BLaER1 treated with 17β-estradiol and CSF1 and Interleukin-3, amounts not matched to agents 10 nM and 100 nM (cell line): Measurements from ENCODE around the gene NDUFV2.
A peak's percentile ranks its signal among the peaks of the same experiment; 100 is the strongest.

Source experiments
- H3K27ac ChIP-seq, 11 experiments: shearing (Covaris generic); formaldehyde crosslinking; 2 replicates each; pipeline ENCODE4 v1.8.1; 2022
- H3K27me3 ChIP-seq, 11 experiments: shearing (Covaris generic); formaldehyde crosslinking; 2 replicates each; pipeline ENCODE4 v1.8.1; 2022
- H3K36me3 ChIP-seq, 11 experiments: shearing (Covaris generic); formaldehyde crosslinking; 2 replicates each; pipeline ENCODE4 v1.8.1; 2022
- H3K4me1 ChIP-seq, 10 experiments: shearing (Covaris generic); formaldehyde crosslinking; 2 replicates each; pipeline ENCODE4 v1.8.1; 2022
- H3K4me2 ChIP-seq, 11 experiments: shearing (Covaris generic); formaldehyde crosslinking; 2 replicates each; pipeline ENCODE4 v1.8.1; 2022
- H3K4me3 ChIP-seq, 10 experiments: shearing (Covaris generic); formaldehyde crosslinking; 2 replicates each; pipeline ENCODE4 v1.8.1; 2022
- H3K9ac ChIP-seq, 11 experiments: shearing (Covaris generic); formaldehyde crosslinking; 2 replicates each; pipeline ENCODE4 v1.8.1; 2022
- H3K9me3 ChIP-seq, 11 experiments: shearing (Covaris generic); formaldehyde crosslinking; replicated peaks in 1 of 11; 2 replicates each; pipeline ENCODE4 v1.8.1; 2022
- H4K20me1 ChIP-seq, 11 experiments: shearing (Covaris generic); formaldehyde crosslinking; 2 replicates each; pipeline ENCODE4 v1.8.1; 2022
- Cebpa-rat ChIP-seq, 11 experiments: shearing (Covaris generic); IDR thresholded peaks; 2 replicates each; pipeline ENCODE4 v1.8.1; 2022

The NDUFV2 gene

GRCh38 chr18:9175115-9175514 is 72.6 kb downstream of the NDUFV2 start:
- Histone ChIP-seq H3K27me3 (no peaks in the 10 kb centered on the region), H3K36me3 (peaks cover 18 to 61% (median 30%) of the 10 kb centered on the region in 11 experiments; a peak in 19 of 22 replicates), H3K4me3 (no peak overlapping the region), H3K9me3 (peaks cover 10 to 43% (median 35%) of the 10 kb centered on the region in 11 experiments; a peak in 20 of 22 replicates), H3K4me2 (peak overlapping the region in 5 of 11 experiments; percentile 71 to 89 (median 85); a peak in 8 of 22 replicates), H4K20me1 (peaks cover 0 to 99% (median 16%) of the 10 kb centered on the region in 11 experiments; a peak in 10 of 22 replicates), H3K9ac (no peak overlapping the region), H3K4me1 (peaks cover 10 to 43% (median 15%) of the 10 kb centered on the region in 10 experiments), H3K27ac (peak overlapping the region in 7 of 11 experiments; percentile 52 to 67 (median 64); a peak in 7 of 22 replicates)
- no peak for TF ChIP-seq Cebpa-rat (IDR thresholded peaks at IDR 0.05)

GRCh38 chr18:9177031-9177430 is 74.5 kb downstream of the NDUFV2 start:
- peaks cover 10 to 38% (median 15%) of the 10 kb centered on the region in 10 experiments for H3K4me1 ChIP-seq
- H3K27ac ChIP-seq = no peak overlapping the region
- H3K27me3 ChIP-seq = no peaks in the 10 kb centered on the region
- H3K9ac ChIP-seq = no peak overlapping the region
- peaks cover 15 to 65% (median 27%) of the 10 kb centered on the region in 11 experiments; a peak in 19 of 22 replicates for H3K36me3 ChIP-seq
- H3K4me3 ChIP-seq = no peak overlapping the region
- no peak overlapping the region for H3K4me2 ChIP-seq
- peaks cover 0 to 99% (median 16%) of the 10 kb centered on the region in 11 experiments; a peak in 10 of 22 replicates for H4K20me1 ChIP-seq
- no peak for TF ChIP-seq Cebpa-rat (IDR thresholded peaks at IDR 0.05)
- peaks cover 6 to 30% (median 19%) of the 10 kb centered on the region in 11 experiments; a peak in 18 of 22 replicates for H3K9me3 ChIP-seq

GRCh38 chr18:9177466-9177865 is 75.0 kb downstream of the NDUFV2 start:
- Histone ChIP-seq H3K36me3 (peaks cover 20 to 69% (median 31%) of the 10 kb centered on the region in 11 experiments; a peak in 21 of 22 replicates), H3K27me3 (no peaks in the 10 kb centered on the region), H3K27ac (no peak overlapping the region), H3K9ac (no peak overlapping the region), H3K4me1 (peaks cover 10 to 34% (median 15%) of the 10 kb centered on the region in 10 experiments), H4K20me1 (peaks cover 0 to 99% (median 16%) of the 10 kb centered on the region in 11 experiments; a peak in 10 of 22 replicates), H3K4me2 (no peak overlapping the region), H3K9me3 (peaks cover 7 to 32% (median 19%) of the 10 kb centered on the region in 11 experiments; a peak in 15 of 22 replicates), H3K4me3 (no peak overlapping the region)
- no peak for TF ChIP-seq Cebpa-rat (IDR thresholded peaks at IDR 0.05)

GRCh38 chr18:9178557-9178956 is 76.1 kb downstream of the NDUFV2 start:
- H3K4me1 ChIP-seq = peaks cover 10 to 28% (median 15%) of the 10 kb centered on the region in 10 experiments
- TF ChIP-seq Cebpa-rat (IDR thresholded peaks at IDR 0.05) = no peak
- no peak overlapping the region for H3K4me3 ChIP-seq
- H3K36me3 ChIP-seq = peaks cover 30 to 80% (median 42%) of the 10 kb centered on the region in 11 experiments; a peak in 21 of 22 replicates
- H3K9ac ChIP-seq = no peak overlapping the region
- peaks cover 0 to 100% (median 16%) of the 10 kb centered on the region in 11 experiments; a peak in 10 of 22 replicates for H4K20me1 ChIP-seq
- H3K27ac ChIP-seq = no peak overlapping the region
- H3K27me3 ChIP-seq = no peaks in the 10 kb centered on the region
- peaks cover 10 to 34% (median 27%) of the 10 kb centered on the region in 11 experiments; a peak in 20 of 22 replicates for H3K9me3 ChIP-seq
- no peak overlapping the region for H3K4me2 ChIP-seq

- H3K4me2 ChIP-seq = no peak overlapping the region
- TF ChIP-seq Cebpa-rat (IDR thresholded peaks at IDR 0.05) = no peak
- no peaks in the 10 kb centered on the region for H3K27me3 ChIP-seq
- peaks cover 0 to 29% (median 17%) of the 10 kb centered on the region in 11 experiments; a peak in 18 of 22 replicates for H3K9me3 ChIP-seq
- H3K27ac ChIP-seq = no peak overlapping the region
- peaks cover 10 to 28% (median 20%) of the 10 kb centered on the region in 10 experiments for H3K4me1 ChIP-seq
- H3K36me3 ChIP-seq = peaks cover 29 to 86% (median 44%) of the 10 kb centered on the region in 11 experiments
- no peak overlapping the region for H3K4me3 ChIP-seq
- no peak overlapping the region for H3K9ac ChIP-seq
- H4K20me1 ChIP-seq = peaks cover 0 to 99% (median 7%) of the 10 kb centered on the region in 11 experiments; a peak in 10 of 22 replicates
Observed at GRCh38 chr18:9181275-9181674, 78.8 kb downstream of the NDUFV2 start.

- Histone ChIP-seq H3K4me3 (no peak overlapping the region), H3K4me2 (no peak overlapping the region), H3K9ac (no peak overlapping the region), H3K27ac (no peak overlapping the region), H3K4me1 (peaks cover 10 to 22% (median 19%) of the 10 kb centered on the region in 10 experiments), H3K27me3 (no peaks in the 10 kb centered on the region), H3K9me3 (peaks cover 0 to 29% (median 13%) of the 10 kb centered on the region in 11 experiments; a peak in 17 of 22 replicates), H4K20me1 (peaks cover 0 to 96% (median 7%) of the 10 kb centered on the region in 11 experiments; a peak in 9 of 22 replicates), H3K36me3 (peaks cover 38 to 87% (median 47%) of the 10 kb centered on the region in 11 experiments)
- TF ChIP-seq Cebpa-rat (IDR thresholded peaks at IDR 0.05) = peak in 8 of 11 experiments; percentile 18 to 93 (median 78); a peak in 12 of 22 replicates
Observed at GRCh38 chr18:9182852-9183399, 80.4 kb downstream of the NDUFV2 start.
